ENCODE measurements around the gene HIVEP3.
A peak's percentile ranks its signal among the peaks of the same experiment; 100 is the strongest.

The HIVEP3 gene

GRCh38 chr1:41476807-41477361 is 441.8 kb downstream of the HIVEP3 start:
- TF ChIP-seq MAX (IDR thresholded peaks at IDR 0.05; ENCODE audit: low read depth, low read length): 0 out of 2 replicates have a peak, but pooled peaks have one; percentile 15
- TF ChIP-seq MYC (IDR thresholded peaks at IDR 0.05; ENCODE audit: low read depth, low read length): no peak
- peak; percentile 72 for DNase-seq (ENCODE audit: low read depth)
- H3K4me3 ChIP-seq (ENCODE audit: low read depth, low read length): no peak overlapping the region

- no peak overlapping the region for H3K4me3 ChIP-seq (ENCODE audit: low read depth, low read length)
- no peak for DNase-seq (ENCODE audit: low read depth)
- TF ChIP-seq MYC (IDR thresholded peaks at IDR 0.05; ENCODE audit: low read depth, low read length) (no peak), POLR2A (IDR thresholded peaks at IDR 0.05; ENCODE audit: extremely low read depth, insufficient read length) (no peak), MAX (IDR thresholded peaks at IDR 0.05; ENCODE audit: low read depth, low read length) (no peak), CTCF (IDR thresholded peaks at IDR 0.05; ENCODE audit: low read depth, low read length) (no peak)
Observed at GRCh38 chr1:41475859-41476567, 442.7 kb downstream of the HIVEP3 start.

- TF ChIP-seq MAX (IDR thresholded peaks at IDR 0.05; ENCODE audit: low read depth, low read length) (no peak), CTCF (IDR thresholded peaks at IDR 0.05; ENCODE audit: low read depth, low read length) (no peak), POLR2A (IDR thresholded peaks at IDR 0.05; ENCODE audit: extremely low read depth, insufficient read length) (no peak), MYC (IDR thresholded peaks at IDR 0.05; ENCODE audit: low read depth, low read length) (no peak)
- no peak overlapping the region for H3K4me3 ChIP-seq (ENCODE audit: low read depth, low read length)
- no peak for DNase-seq (ENCODE audit: low read depth)
Observed at GRCh38 chr1:41475346-41475745, 443.4 kb downstream of the HIVEP3 start.

GRCh38 chr1:41474490-41475271 is 444.0 kb downstream of the HIVEP3 start:
- no peak overlapping the region for H3K4me3 ChIP-seq (ENCODE audit: low read depth, low read length)
- no peak for TF ChIP-seq POLR2A (IDR thresholded peaks at IDR 0.05; ENCODE audit: extremely low read depth, insufficient read length)
- TF ChIP-seq MAX (IDR thresholded peaks at IDR 0.05; ENCODE audit: low read depth, low read length): no peak
- TF ChIP-seq CTCF (IDR thresholded peaks at IDR 0.05; ENCODE audit: low read depth, low read length): no peak
- TF ChIP-seq MYC (IDR thresholded peaks at IDR 0.05; ENCODE audit: low read depth, low read length): no peak
- no peak for DNase-seq (ENCODE audit: low read depth)

GRCh38 chr1:41473738-41474362 is 444.9 kb downstream of the HIVEP3 start:
- no peak for TF ChIP-seq MYC (IDR thresholded peaks at IDR 0.05; ENCODE audit: low read depth, low read length)
- TF ChIP-seq MAX (IDR thresholded peaks at IDR 0.05; ENCODE audit: low read depth, low read length): no peak
- no peak for TF ChIP-seq CTCF (IDR thresholded peaks at IDR 0.05; ENCODE audit: low read depth, low read length)
- no peak for TF ChIP-seq POLR2A (IDR thresholded peaks at IDR 0.05; ENCODE audit: extremely low read depth, insufficient read length)
- H3K4me3 ChIP-seq (ENCODE audit: low read depth, low read length): no peak overlapping the region
- no peak for DNase-seq (ENCODE audit: low read depth)
